Erythroblast (primary cell): Measurements from ENCODE around the gene PHF12.

Experiments
- GATA1 ChIP-seq: IDR thresholded peaks from 2 replicates; pipeline ENCODE4 v1.6.1; 2011; ENCODE audit warnings: low read depth, mild to moderate bottlenecking, control low read depth, low read length, moderate library complexity
- POLR2A ChIP-seq: IDR thresholded peaks from 2 replicates; pipeline ENCODE4 v1.6.1; 2011; ENCODE audit warnings: mild to moderate bottlenecking, low read length

DNA sequence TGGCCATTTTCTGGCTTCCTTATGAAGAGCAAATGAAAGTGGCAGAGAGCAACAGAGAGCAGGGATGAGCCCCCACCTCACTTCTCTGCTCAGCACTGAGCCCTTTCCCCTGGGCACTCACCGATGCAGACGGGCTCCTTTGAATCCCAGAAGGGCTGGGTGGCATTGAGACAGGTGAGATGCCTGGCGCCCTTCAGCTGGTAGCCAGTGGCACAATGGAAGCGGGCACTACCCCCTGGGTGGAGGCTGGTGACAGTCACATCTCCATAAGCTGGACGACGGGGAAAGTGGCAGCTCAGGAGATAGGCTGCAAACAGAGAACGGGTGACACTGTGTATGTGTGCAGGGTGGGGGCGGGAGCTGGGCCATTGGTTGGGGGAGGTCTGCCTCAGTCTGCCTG, 12.5 kb upstream of the PHF12 start:
- TF ChIP-seq POLR2A (no peak), GATA1 (no peak)
